GM19468 (cell line): Measurements from ENCODE around the gene NOTCH4.
"Not testable (repeated sequence)": the region's sequence is repeated elsewhere in the genome, so short reads cannot be mapped to it uniquely, and the experiment has no call there.

Experiments used
- ATAC-seq: cut with Tn5 transposase; IDR thresholded peaks from one replicate; pipeline ENCODE4 v1.9.1; 2021; ENCODE audit warnings: mild to moderate bottlenecking, moderate library complexity, moderate number of reproducible peaks; ENCODE audit not compliant: unreplicated experiment; ENCODE audit errors: extremely low read depth

The NOTCH4 gene

GRCh38 chr6:32195652-32195901, 28.3 kb downstream of the NOTCH4 start:
- peak; percentile 85 for ATAC-seq

- ATAC-seq, result no peak
These were observed 28.8 kb downstream of the NOTCH4 start for GRCh38 chr6:32194825-32195651.

- no peak for ATAC-seq
These were observed 29.5 kb downstream of the NOTCH4 start for GRCh38 chr6:32194388-32194787.

GRCh38 chr6:32193096-32193495, 30.8 kb downstream of the NOTCH4 start:
- not testable (repeated sequence) for ATAC-seq

GRCh38 chr6:32192608-32193039, 31.2 kb downstream of the NOTCH4 start, which contains the start of gene GPSM3:
GPSM3 (minus strand) TSS chr6:32192643; CDS start chr6:32192513, 130 bp downstream.
- ATAC-seq, result no peak

- ATAC-seq, result no peak
These were observed 31.9 kb downstream of the NOTCH4 start for GRCh38 chr6:32191696-32192607.

- ATAC-seq, result no peak
These were observed 32.8 kb downstream of the NOTCH4 start for GRCh38 chr6:32190911-32191677.

- ATAC-seq, result no peak
These were observed 33.6 kb downstream of the NOTCH4 start, which contains the start of gene PBX2 for GRCh38 chr6:32190054-32190851. PBX2 (minus strand) TSS chr6:32190202; CDS start chr6:32189915, 287 bp downstream.

GRCh38 chr6:32189742-32190053, 34.2 kb downstream of the NOTCH4 start:
- no peak for ATAC-seq

- no peak for ATAC-seq
These were observed 34.7 kb downstream of the NOTCH4 start for GRCh38 chr6:32189069-32189741.

GRCh38 chr6:32188381-32189068, 35.3 kb downstream of the NOTCH4 start:
- ATAC-seq, result no peak

GRCh38 chr6:32187725-32188380, 36.0 kb downstream of the NOTCH4 start:
- not testable (repeated sequence) for ATAC-seq

- no peak for ATAC-seq
These were observed 36.7 kb downstream of the NOTCH4 start for GRCh38 chr6:32187009-32187709.

- ATAC-seq, result not testable (repeated sequence)
These were observed 37.6 kb downstream of the NOTCH4 start for GRCh38 chr6:32186151-32186840.

GRCh38 chr6:32185681-32186131, 38.2 kb downstream of the NOTCH4 start:
- not testable (repeated sequence) for ATAC-seq

GRCh38 chr6:32184084-32184640, 39.7 kb downstream of the NOTCH4 start, which contains the start of gene AGER:
AGER (minus strand) TSS chr6:32184253; CDS start chr6:32184222, 31 bp downstream.
- ATAC-seq, result no peak
